GM13977 (cell line): ENCODE data around the gene VAT1L.
"Not testable (repeated sequence)": the region's sequence is repeated elsewhere in the genome, so short reads cannot be mapped to it uniquely, and the experiment has no call there.

Experiments
- DNase-seq: peaks from one replicate; pipeline ENCODE4 v3.0.0; 2012; ENCODE audit warnings: low spot score
- CTCF ChIP-seq: IDR thresholded peaks from 2 replicates; pipeline ENCODE4 v1.5.1; 2012; ENCODE audit warnings: mild to moderate bottlenecking, control low read depth; ENCODE audit not compliant: insufficient read depth; ENCODE audit errors: extremely low read depth, missing control alignments
- in situ Hi-C: fragments of 300-500 bp; cut with MboI; formaldehyde crosslinking; loops from one replicate; pipeline ENCODE4 v1.12.0; 2022; ENCODE audit warnings: low sequenced_read_pairs, low pct_unique_long_range_greater_than_20kb, mixed read lengths, inconsistent platforms; ENCODE audit not compliant: unreplicated experiment

Gene VAT1L

GRCh38 chr16:77989846-77990245 lies 201.5 kb downstream of the VAT1L start:
- no peak for TF ChIP-seq CTCF
- no peak for DNase-seq
- in situ Hi-C loops: no loop called here

- no peak for TF ChIP-seq CTCF
- in situ Hi-C loops: no loop called here
- DNase-seq: no peak
Observed at GRCh38 chr16:77991701-77992100, 203.3 kb downstream of the VAT1L start.

GRCh38 chr16:77992381-77992780 lies 204.0 kb downstream of the VAT1L start:
- DNase-seq, in situ Hi-C loops: not testable (repeated sequence)

- no peak for TF ChIP-seq CTCF
- in situ Hi-C loops: no loop called here
- DNase-seq: no peak
Observed at GRCh38 chr16:77993111-77993985, 205.0 kb downstream of the VAT1L start.

GRCh38 chr16:77995843-77996455 lies 207.6 kb downstream of the VAT1L start:
- TF ChIP-seq CTCF: no peak
- DNase-seq: no peak
- in situ Hi-C loops: no loop called here

- TF ChIP-seq CTCF: no peak
- in situ Hi-C loops: no loop called here
- no peak for DNase-seq
Observed at GRCh38 chr16:77998350-77999023, 210.1 kb downstream of the VAT1L start.
